Prostate gland (tissue), 2 donors: ENCODE results near the gene ETV6.

Experiments used
- POLR2A ChIP-seq: fragments of 450-650 bp; IDR thresholded peaks from one replicate; pipeline ENCODE4 v1.6.1; 2016; ENCODE audit warnings: antibody characterized with exemption, mild to moderate bottlenecking
- POLR2AphosphoS5 ChIP-seq: sonication (generic); formaldehyde crosslinking; IDR thresholded peaks from one replicate; pipeline ENCODE4 v1.6.1; 2017; ENCODE audit warnings: antibody characterized with exemption
- TF ChIP-seq, protein P1 (sequence below), 4 experiments: fragments of 200-600 bp in 2 of 4; fragments of 450-650 bp in 2 of 4; sonication (generic) in 2 of 4; IDR thresholded peaks; 1 replicate in 3 of 4; 2 replicates in 1 of 4; pipeline ENCODE4 v1.5.1; 2016 to 2019; ENCODE audit warnings: antibody characterized with exemption in 4 of 4, mild to moderate bottlenecking in 2 of 4, moderate library complexity in 2 of 4

DNA sequence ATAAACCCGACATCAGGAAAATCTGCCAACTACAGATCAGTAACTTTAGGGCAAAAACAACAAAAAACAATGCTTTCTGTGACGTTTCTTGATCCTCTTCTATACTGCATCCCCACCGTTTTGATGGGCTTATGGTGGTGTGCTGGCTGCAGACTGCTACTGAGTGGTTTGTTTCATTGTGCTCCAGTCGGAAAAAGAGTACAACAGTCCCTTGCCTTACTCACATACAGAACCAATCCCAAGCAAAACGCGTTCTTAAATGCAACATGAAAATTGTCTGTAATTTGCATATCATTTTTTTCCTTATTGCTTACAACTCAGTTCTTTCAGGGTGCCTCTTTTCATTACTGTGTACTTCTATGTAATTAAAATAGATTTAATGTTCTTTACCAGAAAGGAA lies 2.3 kb downstream of the ETV6 start:
- TF ChIP-seq, protein P1, sequence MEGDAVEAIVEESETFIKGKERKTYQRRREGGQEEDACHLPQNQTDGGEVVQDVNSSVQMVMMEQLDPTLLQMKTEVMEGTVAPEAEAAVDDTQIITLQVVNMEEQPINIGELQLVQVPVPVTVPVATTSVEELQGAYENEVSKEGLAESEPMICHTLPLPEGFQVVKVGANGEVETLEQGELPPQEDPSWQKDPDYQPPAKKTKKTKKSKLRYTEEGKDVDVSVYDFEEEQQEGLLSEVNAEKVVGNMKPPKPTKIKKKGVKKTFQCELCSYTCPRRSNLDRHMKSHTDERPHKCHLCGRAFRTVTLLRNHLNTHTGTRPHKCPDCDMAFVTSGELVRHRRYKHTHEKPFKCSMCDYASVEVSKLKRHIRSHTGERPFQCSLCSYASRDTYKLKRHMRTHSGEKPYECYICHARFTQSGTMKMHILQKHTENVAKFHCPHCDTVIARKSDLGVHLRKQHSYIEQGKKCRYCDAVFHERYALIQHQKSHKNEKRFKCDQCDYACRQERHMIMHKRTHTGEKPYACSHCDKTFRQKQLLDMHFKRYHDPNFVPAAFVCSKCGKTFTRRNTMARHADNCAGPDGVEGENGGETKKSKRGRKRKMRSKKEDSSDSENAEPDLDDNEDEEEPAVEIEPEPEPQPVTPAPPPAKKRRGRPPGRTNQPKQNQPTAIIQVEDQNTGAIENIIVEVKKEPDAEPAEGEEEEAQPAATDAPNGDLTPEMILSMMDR (IDR thresholded peaks at IDR 0.05), result no peak
- no peak for TF ChIP-seq POLR2A
- no peak for TF ChIP-seq POLR2AphosphoS5
